Choroid plexus epithelial cell (primary cell): ENCODE data around the gene ENAH.

Source experiments
- DNase-seq: peaks from one replicate; pipeline ENCODE4 v3.0.0-alpha.2; 2010; ENCODE audit warnings: low read depth
- H3K4me3 ChIP-seq: 2 replicates; pipeline ENCODE4 v1.5.1; 2011; ENCODE audit warnings: low read depth, mild to moderate bottlenecking, control low read depth, low read length, moderate library complexity
- TF ChIP-seq, protein P1 (sequence below): conservative IDR thresholded peaks from 2 replicates; pipeline ENCODE4 v1.5.1; 2011; ENCODE audit warnings: low read depth, mild to moderate bottlenecking, control low read depth, inconsistent platforms, low read length, moderate library complexity

ENAH gene

DNA sequence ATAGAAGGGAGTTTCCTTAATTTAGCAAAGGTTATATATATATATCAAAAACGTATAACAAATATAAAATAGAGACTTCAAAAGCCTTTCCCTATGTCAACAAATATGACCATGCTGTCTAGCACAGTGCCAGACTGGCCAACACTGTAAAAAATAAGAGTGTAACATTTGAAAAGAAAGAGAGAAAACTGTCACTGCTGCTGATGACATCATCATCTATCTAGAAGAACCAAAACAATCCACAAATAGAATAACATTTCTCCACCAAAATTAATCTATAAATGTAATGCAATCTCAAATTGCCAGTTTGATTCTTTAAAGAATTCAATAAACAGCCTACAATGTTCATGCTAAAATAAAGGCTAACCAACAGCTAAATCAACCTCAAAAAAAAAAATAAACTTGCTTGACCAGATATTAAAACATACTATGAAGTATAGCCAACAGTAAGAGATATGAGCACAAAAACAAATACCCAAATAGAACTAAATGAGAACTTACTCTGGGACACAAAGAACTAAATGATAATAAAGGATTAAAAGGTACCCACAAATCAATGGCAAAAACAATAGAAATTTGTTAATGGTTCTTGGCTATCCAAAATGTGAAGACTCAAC, 50.2 kb downstream of the ENAH start:
- TF ChIP-seq, protein P1, sequence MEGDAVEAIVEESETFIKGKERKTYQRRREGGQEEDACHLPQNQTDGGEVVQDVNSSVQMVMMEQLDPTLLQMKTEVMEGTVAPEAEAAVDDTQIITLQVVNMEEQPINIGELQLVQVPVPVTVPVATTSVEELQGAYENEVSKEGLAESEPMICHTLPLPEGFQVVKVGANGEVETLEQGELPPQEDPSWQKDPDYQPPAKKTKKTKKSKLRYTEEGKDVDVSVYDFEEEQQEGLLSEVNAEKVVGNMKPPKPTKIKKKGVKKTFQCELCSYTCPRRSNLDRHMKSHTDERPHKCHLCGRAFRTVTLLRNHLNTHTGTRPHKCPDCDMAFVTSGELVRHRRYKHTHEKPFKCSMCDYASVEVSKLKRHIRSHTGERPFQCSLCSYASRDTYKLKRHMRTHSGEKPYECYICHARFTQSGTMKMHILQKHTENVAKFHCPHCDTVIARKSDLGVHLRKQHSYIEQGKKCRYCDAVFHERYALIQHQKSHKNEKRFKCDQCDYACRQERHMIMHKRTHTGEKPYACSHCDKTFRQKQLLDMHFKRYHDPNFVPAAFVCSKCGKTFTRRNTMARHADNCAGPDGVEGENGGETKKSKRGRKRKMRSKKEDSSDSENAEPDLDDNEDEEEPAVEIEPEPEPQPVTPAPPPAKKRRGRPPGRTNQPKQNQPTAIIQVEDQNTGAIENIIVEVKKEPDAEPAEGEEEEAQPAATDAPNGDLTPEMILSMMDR, result no peak
- no peak overlapping the region for H3K4me3 ChIP-seq
- peak; percentile 48 for DNase-seq

DNA sequence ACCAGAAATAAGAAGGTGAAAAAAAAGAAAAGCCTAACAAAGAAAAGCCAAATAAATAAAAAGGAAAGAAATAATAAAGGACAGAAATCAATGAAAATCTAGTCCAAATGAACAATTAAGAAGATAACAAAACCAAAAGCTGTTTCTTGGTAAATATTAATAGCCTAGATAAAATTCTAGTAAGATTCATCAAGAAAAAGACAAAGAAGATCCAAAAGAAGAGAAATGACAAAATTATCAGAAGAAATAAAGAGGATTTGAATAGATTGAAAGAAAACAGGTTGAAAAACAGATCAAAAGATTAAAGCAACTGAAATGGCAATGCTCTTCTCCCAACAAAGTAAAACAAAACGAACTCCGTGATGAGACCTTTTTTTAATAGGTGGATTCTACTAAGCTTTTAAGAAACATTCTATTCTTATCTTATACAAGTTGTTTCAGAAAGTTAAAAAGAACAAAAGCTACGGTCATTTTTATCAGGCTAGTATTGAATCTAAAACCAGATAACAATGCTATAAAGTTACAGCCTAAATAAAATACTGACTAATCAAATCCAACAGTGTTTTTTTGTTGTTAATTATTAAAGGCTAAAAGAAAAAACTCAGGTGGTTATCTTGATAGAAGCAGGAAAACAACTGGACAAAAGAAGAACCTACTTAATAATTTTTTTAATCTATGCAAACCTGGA, 50.9 kb downstream of the ENAH start:
- no peak overlapping the region for H3K4me3 ChIP-seq
- TF ChIP-seq, protein P1, result no peak
- no peak for DNase-seq

DNA sequence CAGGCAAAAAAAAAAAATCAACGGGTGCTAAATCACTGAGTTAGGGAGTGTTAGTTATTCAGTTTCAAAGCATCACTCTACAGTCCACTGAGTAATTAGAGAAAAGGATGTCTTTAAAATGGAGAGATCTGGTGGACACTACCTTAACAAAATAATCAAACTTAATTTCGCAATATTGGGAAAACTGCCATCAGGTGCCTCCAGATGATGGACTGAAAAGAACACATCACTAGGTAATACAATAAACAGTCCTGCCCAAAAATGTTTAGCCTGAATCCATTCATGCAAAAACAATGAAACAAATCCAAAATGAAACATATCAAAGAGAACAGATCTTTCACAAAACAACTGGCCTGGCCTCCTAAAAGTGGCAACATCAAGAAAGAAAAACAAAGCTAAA, 54.1 kb downstream of the ENAH start:
- H3K4me3 ChIP-seq, result no peak overlapping the region
- DNase-seq, result no peak
- TF ChIP-seq, protein P1, result no peak

DNA sequence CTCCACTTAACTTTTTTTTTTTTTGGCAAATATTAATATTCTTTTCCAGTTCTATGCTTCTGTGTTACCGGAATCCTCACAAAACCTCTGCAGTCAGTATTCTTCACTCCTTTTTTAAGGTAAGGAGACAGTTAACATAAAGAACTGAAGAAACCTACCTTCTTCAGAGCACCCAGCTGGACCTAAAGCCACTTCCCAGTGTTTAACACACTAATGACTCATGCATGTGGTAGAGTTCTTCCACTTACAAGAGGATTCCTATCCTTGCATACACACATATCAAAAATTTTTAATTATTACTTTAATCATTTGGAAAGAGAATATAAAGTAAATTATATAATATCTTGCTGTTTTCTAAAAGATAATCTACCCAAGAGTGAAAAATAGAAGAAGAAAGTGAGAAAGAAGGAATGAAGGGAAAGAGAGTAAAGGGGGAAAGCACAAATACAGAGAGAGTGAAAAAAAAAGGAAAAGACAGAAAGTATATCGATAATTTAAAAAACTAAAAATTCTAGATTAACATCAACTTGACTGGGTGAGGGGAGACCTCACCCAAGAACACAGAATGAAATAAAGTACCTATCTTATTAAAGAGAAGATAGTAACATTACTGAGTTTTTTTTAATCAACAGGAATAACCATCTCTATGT, 54.9 kb downstream of the ENAH start:
- TF ChIP-seq, protein P1, result no peak
- peak; percentile 67 for DNase-seq

DNA sequence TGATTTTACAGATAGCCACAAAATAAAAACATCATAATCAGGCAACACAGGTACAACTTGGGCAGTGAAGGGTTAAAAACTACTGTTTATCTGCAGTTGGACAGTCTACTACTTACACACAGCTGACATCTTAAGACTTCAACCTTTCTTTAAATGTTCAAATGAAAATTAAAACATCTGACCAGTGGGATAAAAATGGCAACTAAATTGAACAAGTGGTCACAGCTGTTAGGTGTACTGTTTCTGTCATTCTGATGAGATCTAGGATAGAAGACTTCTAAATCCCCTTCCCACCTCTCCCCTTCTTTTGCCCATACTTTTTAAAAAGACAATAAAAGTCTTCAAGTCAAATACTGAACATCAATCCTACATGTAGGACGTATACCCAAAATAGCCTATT, 56.2 kb downstream of the ENAH start:
- no peak for DNase-seq
- TF ChIP-seq, protein P1, result no peak
- no peak overlapping the region for H3K4me3 ChIP-seq

More for the DNA sequence above, 54.9 kb downstream of the ENAH start:
- no peak overlapping the region for H3K4me3 ChIP-seq

DNA sequence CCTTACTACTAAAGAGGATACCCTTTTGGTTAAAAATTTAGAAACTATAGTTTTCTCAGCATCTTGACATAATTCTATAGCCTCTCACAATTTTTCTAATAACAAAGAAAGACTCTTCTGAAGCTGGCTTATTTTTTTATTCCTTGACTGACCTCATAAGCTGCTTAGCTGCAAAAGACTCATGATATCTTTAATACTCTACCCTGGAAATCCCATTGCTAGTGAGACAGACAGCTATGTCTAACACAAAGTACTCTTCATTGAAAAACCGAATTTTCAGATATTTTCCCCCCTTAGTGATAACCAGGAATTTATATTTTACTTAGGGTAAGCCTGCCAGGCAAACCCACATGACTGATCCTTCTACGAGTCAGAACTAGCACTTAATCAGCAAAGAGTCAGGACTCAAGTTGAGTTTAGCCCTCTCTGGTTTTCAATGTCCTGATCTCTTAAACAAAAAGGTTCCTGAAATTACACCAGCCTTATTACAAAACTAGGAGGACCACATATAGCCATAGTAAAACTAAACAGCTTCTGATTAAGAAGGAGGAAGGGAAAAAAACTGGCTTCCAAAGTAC, 56.9 kb downstream of the ENAH start:
- TF ChIP-seq, protein P1, result no peak
- no peak overlapping the region for H3K4me3 ChIP-seq
- peak; percentile 26 for DNase-seq
